Stomach (tissue), 9 donors: ENCODE measurements around the gene SYNDIG1. TPM values are rescaled to one million over a fixed set of nuclear protein-coding genes. Genes with fewer than 3 reads are reported as not detected.

ENCODE experiments used
- DNase-seq, 2 donors: peaks; one replicate each; pipeline versions ENCODE4 v3.0.0 to v3.0.0-alpha.2; 2013 to 2019
- H3K27ac ChIP-seq, 5 donors: fragments of 200-600 bp in 4 of 5; sonication (generic) in 4 of 5; one replicate each; pipeline ENCODE4 v1.5.1; 2013 to 2019; ENCODE audit warnings: mild to moderate bottlenecking in 1 of 5, moderate library complexity in 1 of 5
- H3K27me3 ChIP-seq, 3 donors: fragments of 200-600 bp; sonication (generic); one replicate each; pipeline ENCODE4 v1.5.1; 2017 to 2019; ENCODE audit warnings: mixed run types in 1 of 3
- H3K36me3 ChIP-seq, 4 donors: fragments of 200-600 bp; sonication (generic); 1 replicate in 3 of 4; 2 replicates in 1 of 4; pipeline ENCODE4 v1.5.1; 2016 to 2019
- H3K4me1 ChIP-seq, 4 donors: fragments of 200-600 bp; sonication (generic); one replicate each; pipeline ENCODE4 v1.5.1; 2016 to 2019
- H3K4me3 ChIP-seq, 4 donors: fragments of 200-600 bp; sonication (generic) in 3 of 4; one replicate each; pipeline ENCODE4 v1.5.1; 2016 to 2019; ENCODE audit warnings: mild to moderate bottlenecking in 1 of 4
- H3K9me3 ChIP-seq, 4 donors: fragments of 200-600 bp; sonication (generic); one replicate each; pipeline ENCODE4 v1.5.1; 2016 to 2019
- EP300 ChIP-seq: sonication (generic); formaldehyde crosslinking; IDR thresholded peaks from one replicate; pipeline ENCODE4 v1.6.1; 2017; ENCODE audit warnings: antibody characterized with exemption
- POLR2A ChIP-seq, 4 donors: fragments of 450-650 bp; IDR thresholded peaks; one replicate each; pipeline ENCODE4 v1.6.1; 2016; ENCODE audit warnings: antibody characterized with exemption in 4 of 4, control low read depth in 2 of 4, mild to moderate bottlenecking in 1 of 4, moderate library complexity in 1 of 4
- POLR2AphosphoS5 ChIP-seq, 3 donors: sonication (generic); formaldehyde crosslinking; IDR thresholded peaks; one replicate each; pipeline ENCODE4 v1.6.1; 2016; ENCODE audit warnings: antibody characterized with exemption in 3 of 3
- WGBS, 5 donors: extraction: QIAGEN DNeasy Blood & Tissue Kit in 3 of 5; methylation state at CpG; one replicate each; pipeline versions ENCODE4 v1.1.5 to v1.1.7; 2013 to 2018; 5-methylcytosine and 5-hydroxymethylcytosine counted together
- intact Hi-C: fragments of 100-400 bp; cut with DNase I; formaldehyde crosslinking; loops from one replicate; pipeline ENCODE4 v1.15.1; 2023; ENCODE audit warnings: low total_unique reads
- polyA plus RNA-seq, 3 donors: library from polyadenylated mRNA; stranded (reverse); fragments of 200-250 nt; gene quantifications; one replicate each; pipeline ENCODE4 v1.2.3, GENCODE V29; 2013
- total RNA-seq, 5 donors: library from RNA; depleted of rRNA; stranded (reverse); fragments of >200 nt; gene quantifications; one replicate each; pipeline versions ENCODE4 v1.1.0 to v1.2.3, GENCODE V29; 2014 to 2016
- TF ChIP-seq, protein P1 (sequence below), 7 experiments: fragments of 450-650 bp in 4 of 7; fragments of 200-600 bp in 3 of 7; sonication (generic) in 3 of 7; IDR thresholded peaks; one replicate each; pipeline ENCODE4 v1.5.1; 2016 to 2019; ENCODE audit warnings: antibody characterized with exemption in 7 of 7, control low read depth in 2 of 7, mild to moderate bottlenecking in 1 of 7
- donor health status: healthy with polysubstance abuse.
- donor health status: Bipolar disorder and iron deficiency.
- donor health status: healthy.

SYNDIG1 gene
- total and polyA plus RNA-seq, 8 donors = 0.29 to 2.0 (median 0.89) TPM; not detected in 4

DNA sequence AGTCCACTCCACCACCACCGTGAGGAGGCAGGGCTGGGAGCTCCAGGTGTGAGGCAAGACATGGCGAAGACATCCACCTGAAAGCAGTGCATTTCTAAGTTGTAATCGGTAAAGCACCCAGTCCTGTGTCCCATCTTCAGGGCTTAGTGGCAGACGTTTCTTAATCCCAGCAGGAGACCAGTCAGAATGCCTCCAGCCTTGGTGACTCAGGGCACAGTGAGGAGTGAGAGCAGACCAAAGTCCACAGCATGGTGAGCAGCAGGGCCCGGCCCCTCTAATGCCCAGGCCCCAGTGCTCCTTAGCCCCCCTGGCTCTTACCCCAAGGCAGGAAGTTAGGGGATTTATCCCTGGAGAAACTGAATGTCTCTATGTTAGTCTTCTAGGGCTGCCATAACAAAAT is 183.9 kb downstream of the SYNDIG1 start:
- Histone ChIP-seq H3K27me3 (no peaks in the 10 kb centered on the region), H3K4me3 (no peak overlapping the region), H3K36me3 (no peaks in the 10 kb centered on the region), H3K27ac (peak overlapping the region in 1 of 5 donors; percentile 67), H3K4me1 (peaks cover 11 to 52% (median 35%) of the 10 kb centered on the region in 4 donors), H3K9me3 (no peaks in the 10 kb centered on the region)
- TF ChIP-seq POLR2A (IDR thresholded peaks at IDR 0.05) = no peak
- no peak for TF ChIP-seq EP300
- TF ChIP-seq, protein P1, sequence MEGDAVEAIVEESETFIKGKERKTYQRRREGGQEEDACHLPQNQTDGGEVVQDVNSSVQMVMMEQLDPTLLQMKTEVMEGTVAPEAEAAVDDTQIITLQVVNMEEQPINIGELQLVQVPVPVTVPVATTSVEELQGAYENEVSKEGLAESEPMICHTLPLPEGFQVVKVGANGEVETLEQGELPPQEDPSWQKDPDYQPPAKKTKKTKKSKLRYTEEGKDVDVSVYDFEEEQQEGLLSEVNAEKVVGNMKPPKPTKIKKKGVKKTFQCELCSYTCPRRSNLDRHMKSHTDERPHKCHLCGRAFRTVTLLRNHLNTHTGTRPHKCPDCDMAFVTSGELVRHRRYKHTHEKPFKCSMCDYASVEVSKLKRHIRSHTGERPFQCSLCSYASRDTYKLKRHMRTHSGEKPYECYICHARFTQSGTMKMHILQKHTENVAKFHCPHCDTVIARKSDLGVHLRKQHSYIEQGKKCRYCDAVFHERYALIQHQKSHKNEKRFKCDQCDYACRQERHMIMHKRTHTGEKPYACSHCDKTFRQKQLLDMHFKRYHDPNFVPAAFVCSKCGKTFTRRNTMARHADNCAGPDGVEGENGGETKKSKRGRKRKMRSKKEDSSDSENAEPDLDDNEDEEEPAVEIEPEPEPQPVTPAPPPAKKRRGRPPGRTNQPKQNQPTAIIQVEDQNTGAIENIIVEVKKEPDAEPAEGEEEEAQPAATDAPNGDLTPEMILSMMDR (IDR thresholded peaks at IDR 0.05) = no peak
- TF ChIP-seq POLR2AphosphoS5 (IDR thresholded peaks at IDR 0.05) = no peak
- 66 to 79% (median 71%) methylated on average over 4 to 5 of the region's 5 CpGs for WGBS, 5 donors
- peak in 1 of 2 donors; percentile 37 for DNase-seq
- intact Hi-C loops = no loop called here

DNA sequence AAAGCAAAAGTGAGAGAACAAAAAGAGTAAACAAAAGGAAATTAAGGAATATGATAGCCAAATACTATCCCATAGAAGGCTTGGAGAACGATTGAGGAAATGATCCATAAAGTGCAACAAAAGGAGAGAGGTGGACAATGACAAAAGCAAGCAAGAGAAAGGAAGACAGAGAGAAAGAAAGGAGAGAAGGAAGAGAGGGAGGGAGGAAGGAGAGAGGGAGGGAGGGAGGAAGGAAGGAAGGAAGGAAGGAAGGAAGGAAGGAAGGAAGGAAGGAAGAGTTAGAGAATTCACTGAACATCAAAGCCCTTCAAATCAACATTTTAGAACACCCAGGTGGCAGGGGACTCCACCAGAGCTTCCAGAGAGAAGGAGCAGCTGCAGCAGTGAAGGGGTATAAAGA is 185.0 kb downstream of the SYNDIG1 start:
- 16 to 49% (median 33%) methylated on average over 1 of the region's 1 CpG for WGBS, 5 donors
- Histone ChIP-seq H3K27me3 (no peaks in the 10 kb centered on the region), H3K4me1 (peaks cover 11 to 52% (median 35%) of the 10 kb centered on the region in 4 donors), H3K36me3 (no peaks in the 10 kb centered on the region), H3K27ac (peak overlapping the region in 2 of 5 donors; percentile 12 to 67), H3K9me3 (no peaks in the 10 kb centered on the region), H3K4me3 (no peak overlapping the region)
- intact Hi-C loops = no loop called here
- no peak for DNase-seq
- TF ChIP-seq POLR2A (IDR thresholded peaks at IDR 0.05) (no peak), EP300 (no peak), POLR2AphosphoS5 (IDR thresholded peaks at IDR 0.05) (no peak)
- TF ChIP-seq, protein P1 (IDR thresholded peaks at IDR 0.05) = no peak

DNA sequence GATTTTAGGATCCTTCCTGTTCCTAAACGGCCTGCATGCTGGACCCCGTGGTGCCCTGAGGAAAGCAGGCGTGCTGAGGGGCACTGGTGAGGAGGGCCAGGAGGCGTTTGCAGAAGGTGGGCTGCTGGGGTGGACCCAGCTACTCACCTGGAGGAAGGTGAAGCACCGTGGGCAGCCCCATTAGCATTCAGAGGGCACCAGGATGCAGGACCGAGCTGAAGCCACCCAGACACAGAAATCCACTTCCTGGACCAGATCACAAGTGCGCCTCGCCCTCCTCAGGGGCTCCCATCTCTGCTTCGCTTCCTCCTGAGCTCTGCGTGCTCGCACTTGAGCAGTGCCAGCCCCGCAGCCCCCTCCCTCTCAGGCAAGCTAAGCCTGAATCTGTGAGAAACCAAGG is 187.0 kb downstream of the SYNDIG1 start:
- no peak for DNase-seq
- Histone ChIP-seq H3K9me3 (no peaks in the 10 kb centered on the region), H3K27ac (no peak overlapping the region), H3K27me3 (no peaks in the 10 kb centered on the region), H3K4me3 (no peak overlapping the region), H3K4me1 (peaks cover 4 to 36% (median 21%) of the 10 kb centered on the region in 4 donors), H3K36me3 (no peaks in the 10 kb centered on the region)
- TF ChIP-seq EP300 (no peak), POLR2A (IDR thresholded peaks at IDR 0.05) (no peak), POLR2AphosphoS5 (IDR thresholded peaks at IDR 0.05) (no peak)
- TF ChIP-seq, protein P1 (IDR thresholded peaks at IDR 0.05) = no peak
- intact Hi-C loops = no loop called here
- 89 to 95% (median 94%) methylated on average over 12 of the region's 12 CpGs for WGBS, 5 donors

DNA sequence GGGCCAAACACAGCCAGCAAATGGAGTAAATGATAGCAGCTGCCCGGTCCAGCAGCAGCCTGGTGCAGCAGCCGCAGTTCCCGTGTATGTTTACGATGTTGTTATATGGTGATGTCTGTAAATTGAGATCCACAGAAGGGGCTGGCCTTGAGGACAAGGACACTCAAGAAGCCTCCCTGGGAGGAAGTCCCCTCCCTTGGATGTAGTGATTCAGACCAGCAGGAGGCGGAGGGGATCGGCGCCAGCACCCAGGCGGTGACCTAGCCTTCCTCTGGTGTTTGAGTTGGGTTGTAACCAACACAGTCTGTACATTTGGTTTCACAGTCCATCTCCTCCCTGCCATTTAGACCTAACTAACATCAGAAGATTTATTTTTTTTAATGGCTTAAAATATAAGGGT is 187.8 kb downstream of the SYNDIG1 start:
- Histone ChIP-seq H3K4me3 (no peak overlapping the region), H3K9me3 (no peaks in the 10 kb centered on the region), H3K36me3 (no peaks in the 10 kb centered on the region), H3K4me1 (peaks cover 4 to 28% (median 13%) of the 10 kb centered on the region in 4 donors), H3K27me3 (no peaks in the 10 kb centered on the region), H3K27ac (no peak overlapping the region)
- intact Hi-C loops = no loop called here
- TF ChIP-seq, protein P1 (IDR thresholded peaks at IDR 0.05) = peak in 4 of 7 experiments; percentile 9 to 20 (median 18)
- no peak for TF ChIP-seq POLR2AphosphoS5 (IDR thresholded peaks at IDR 0.05)
- TF ChIP-seq EP300 = no peak
- DNase-seq = peak in 1 of 2 donors; percentile 72
- 54 to 68% (median 65%) methylated on average over 8 of the region's 8 CpGs for WGBS, 5 donors
